HG03175 (cell line): Measurements from ENCODE around the gene TAS2R60.

ENCODE experiments used
- ATAC-seq: cut with Tn5 transposase; IDR thresholded peaks from one replicate; pipeline ENCODE4 v1.9.1; 2021; ENCODE audit warnings: mild to moderate bottlenecking, moderate library complexity; ENCODE audit not compliant: unreplicated experiment

TAS2R60 gene

DNA sequence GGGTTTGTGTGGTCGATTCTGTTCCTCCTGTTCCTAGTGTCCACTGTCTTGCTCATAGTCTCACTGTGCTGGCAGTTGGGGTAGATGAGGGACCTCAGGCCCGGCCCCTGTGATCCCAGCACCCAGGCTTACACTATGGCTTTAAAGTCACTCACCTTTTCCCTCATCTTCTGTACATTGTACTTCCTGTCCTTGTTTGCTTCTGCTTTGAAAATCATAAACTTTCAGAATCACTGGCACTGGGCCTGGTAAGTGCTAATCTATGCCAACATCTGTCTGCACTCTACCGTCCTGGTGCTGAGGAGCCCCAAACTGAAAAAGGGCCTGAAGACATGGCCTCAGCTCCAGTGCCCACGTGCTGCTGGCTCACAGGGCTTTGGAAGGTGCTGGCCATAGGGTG is 5.7 kb upstream of the TAS2R60 start:
- peak; percentile 38 for ATAC-seq

DNA sequence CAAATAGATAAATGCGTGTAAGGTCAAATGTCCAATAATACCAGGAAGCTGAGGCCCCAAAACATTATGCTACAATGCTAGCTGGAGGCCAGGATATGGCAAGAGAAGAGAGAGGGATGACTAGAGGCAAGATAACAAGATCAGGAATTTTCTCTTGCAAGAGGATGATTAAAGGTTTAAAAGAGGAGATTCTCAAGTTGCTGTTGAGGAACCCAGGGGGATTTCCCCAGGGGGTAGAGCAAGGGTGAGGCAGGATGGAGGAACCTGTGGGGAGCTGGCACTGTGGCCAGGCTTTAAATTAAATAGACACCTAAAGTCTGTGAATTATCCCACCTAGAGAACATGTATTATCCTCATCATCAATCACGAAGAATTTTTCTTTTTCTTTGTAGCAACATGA is 3.4 kb upstream of the TAS2R60 start:
- ATAC-seq = no peak

DNA sequence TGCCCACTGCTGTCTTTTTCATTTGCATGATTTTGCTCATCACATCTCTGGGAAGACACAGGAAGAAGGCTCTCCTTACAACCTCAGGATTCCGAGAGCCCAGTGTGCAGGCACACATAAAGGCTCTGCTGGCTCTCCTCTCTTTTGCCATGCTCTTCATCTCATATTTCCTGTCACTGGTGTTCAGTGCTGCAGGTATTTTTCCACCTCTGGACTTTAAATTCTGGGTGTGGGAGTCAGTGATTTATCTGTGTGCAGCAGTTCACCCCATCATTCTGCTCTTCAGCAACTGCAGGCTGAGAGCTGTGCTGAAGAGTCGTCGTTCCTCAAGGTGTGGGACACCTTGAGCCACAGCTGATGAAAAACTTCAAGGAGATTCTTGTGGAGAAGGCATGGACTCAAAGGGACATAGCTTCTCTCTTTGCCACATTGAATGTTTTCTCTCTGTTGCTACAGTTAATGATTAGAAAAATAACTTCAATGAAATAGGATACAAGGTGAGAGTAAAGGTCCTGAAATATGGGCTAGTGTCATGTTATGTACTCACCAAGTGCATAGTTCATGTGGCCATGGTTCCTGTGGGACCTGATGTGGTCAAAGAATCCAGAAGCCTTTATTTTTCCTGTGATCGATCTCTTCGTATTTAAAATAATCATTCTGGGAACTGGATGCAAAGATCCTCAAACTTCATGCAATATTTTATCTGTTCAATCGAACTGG is 970 bp downstream of the TAS2R60 start:
- ATAC-seq = no peak

DNA sequence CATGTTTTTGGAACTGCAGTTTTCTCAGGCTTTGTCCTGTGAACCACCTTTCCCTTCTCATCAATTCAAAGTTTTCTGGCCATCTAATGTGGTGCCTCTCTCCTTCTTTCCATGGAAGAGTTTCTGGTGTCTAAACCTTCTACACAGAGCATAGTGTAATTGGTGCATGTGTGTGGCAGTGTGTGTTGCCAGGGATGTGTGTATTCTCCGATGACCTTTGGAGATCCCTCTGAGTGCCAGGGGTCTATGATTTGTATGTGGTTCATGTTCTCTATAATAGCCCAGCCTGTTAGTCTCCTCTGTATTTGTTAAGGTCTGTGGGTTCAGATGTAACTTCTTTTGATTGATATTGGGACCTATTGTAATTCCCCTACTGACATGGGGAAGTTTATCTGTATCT is 1.5 kb downstream of the TAS2R60 start:
- ATAC-seq = no peak

DNA sequence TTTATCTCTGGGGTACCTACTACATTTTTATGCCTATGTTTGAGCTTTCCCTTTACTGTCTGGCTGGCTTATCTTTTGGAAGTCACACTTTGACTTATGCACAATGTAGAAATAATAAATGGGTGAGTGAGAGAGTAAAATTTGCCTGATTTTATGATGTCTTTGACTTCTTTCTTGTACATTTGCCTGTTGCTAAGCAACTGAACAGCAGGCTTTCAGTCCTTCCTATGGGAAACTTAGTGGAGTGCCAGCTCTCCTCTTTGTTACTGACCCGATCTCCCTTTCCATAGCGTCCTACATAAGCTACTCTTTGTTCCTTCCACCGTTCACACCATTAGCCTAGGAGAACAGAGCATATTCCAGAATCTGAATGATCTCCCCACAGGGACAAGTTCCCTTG is 4.2 kb downstream of the TAS2R60 start:
- ATAC-seq = no peak

DNA sequence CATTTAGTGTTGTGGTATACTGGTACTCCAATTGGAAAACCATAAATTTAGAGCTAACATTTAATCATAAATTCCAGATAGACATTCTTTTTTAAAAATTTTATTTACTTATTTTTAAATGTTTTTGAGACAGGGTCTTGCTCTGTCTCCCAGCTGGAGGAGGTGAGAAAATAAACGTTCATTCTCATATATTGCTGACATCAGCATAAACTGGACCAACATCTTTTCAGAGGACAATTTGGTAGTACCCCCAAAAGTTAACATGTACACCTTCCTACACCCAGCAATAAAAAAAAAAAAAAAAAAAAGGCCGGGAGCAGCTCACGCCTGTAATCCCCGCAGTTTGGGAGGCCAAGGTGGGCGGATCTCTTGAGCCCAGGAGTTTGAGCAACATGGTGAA is 5.2 kb downstream of the TAS2R60 start:
- ATAC-seq = no peak

DNA sequence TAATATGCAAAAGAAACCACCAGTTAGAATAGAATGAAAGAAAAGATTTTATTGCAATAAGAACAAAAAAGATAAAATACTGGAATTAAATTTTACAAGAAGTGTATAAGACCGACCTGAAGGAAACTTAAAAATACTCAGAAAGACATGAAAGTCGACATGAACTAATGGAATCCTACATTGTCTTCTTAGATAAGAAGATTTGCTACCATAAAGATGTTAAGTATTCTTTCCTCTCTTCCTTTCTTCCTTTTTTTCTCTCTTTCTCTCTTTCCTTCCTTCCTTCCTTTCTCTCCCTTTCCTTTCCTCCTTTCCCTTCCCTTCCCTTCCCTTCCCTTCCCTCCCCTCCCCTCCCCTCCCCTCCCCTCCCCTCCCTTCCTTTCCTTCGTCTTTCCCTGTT is 6.5 kb downstream of the TAS2R60 start:
- ATAC-seq = no peak

DNA sequence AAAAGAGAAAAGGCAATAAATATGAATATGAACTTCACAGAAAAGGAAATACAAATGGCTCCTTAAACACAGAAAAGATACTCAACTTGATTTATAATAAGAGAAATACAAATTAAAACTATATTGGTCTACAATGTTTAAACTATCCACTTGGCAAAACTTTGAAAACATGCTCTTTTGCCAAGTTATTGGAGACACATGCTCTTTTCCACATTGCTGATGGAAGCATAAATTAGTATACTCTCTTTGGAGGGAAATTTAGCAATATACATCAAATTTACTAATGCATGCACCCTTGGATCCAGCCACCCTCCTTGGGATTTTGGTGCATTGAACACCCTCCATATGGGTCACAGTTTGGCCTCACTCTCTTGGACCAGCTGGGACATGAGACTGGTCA is 7.9 kb downstream of the TAS2R60 start:
- ATAC-seq = no peak

DNA sequence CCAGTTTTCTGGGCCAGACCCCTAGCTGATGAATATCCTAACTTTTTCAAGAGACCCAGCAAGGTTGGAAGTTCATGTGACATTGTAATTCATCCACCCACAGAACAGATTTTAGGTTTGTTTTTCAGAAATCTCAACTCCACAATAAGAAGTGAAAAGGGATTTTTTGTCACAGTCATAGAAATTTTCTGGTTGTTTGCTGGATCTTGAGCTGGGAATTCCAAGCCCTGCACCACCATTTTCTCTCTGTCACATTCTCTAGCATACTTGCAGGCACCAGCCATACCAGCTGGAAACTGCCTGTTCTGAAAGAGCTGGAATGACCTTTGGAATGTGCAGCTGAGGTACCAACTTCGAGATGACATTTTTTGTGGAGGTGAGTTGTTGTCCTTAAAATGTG is 8.5 kb downstream of the TAS2R60 start:
- ATAC-seq = no peak

DNA sequence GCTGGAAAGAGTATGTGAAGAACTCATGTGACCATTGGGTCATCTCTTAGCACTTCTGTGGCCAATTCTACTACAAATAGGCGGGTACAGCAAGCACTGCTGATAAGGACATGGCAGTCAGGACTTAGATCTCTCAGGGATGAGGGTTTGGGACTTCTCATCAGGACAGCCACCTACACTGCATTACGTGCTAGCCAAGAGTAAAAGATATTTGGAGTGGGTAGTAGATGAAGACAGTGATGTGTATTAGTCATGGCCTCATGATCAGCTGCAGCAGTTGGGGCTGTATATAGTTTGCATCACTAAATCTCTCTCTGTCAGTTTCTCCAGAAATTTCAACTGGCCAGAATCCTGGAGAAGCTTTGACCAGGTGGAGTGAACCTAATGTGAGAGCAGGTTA is 9.2 kb downstream of the TAS2R60 start:
- ATAC-seq = no peak

DNA sequence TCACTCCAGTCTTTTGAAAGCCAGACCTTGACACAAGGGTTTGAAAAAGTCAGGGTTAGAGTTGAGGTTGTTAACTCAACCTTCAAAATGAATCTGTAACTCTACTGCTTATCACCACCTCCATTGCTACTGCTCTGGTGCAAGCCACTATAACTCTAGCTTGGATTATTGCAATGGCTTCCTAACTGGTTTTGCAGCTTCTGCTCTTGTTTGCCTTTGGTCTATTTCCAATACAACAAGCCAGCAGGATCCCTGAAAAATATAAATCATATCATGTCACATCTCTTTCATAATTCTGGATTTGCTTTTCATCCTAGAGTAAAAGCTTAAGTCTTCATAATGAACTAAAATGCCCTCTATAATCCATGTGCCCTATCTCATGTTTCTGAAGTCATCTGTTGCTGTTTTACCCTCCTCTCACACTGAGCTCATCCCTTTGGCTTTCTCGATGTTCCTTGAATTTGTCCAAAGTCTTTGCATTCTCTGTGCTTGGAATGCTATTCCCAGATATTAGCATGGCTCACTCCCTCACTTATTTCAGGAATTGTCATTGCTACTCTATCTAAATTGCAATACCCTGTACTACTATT is 10.9 kb downstream of the TAS2R60 start:
- no peak for ATAC-seq

DNA sequence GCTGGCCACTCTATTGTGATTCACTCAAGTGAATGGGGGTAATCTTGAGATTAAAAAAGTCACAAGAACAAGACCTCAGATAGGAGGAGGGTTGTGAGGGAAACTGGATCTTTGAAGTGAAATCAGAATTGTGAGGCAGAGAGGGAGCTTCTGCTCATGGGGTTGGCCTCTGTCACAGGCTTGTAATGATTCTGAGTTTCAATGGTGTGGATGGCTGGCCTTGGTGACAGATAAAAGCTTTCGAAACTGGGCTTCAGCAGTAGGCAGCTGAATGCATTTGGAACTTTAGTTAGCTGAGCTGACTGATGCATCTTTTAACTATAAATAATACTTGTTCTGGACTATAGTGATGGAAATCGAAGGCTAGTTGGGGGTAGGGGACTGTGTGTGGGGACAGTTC is 12.2 kb downstream of the TAS2R60 start:
- no peak for ATAC-seq

DNA sequence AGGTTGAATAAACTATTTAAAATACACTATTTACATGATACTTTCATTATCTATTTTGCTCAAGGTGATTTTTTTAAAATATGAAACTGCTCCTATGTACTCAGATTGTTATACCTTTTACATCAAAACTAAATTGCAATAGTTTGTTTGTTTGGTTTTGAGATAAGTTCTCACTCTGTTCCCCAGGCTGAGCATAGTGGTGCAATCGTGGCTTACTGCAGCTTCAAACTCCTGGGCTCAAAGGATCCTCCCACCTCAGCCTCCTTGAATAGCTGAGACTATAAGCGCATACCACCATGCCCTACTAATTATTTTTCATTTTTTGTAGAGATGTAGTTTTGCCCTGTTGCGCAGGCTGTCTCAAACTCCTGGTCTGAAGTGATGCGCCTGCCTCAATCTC is 12.7 kb downstream of the TAS2R60 start:
- ATAC-seq = no peak

DNA sequence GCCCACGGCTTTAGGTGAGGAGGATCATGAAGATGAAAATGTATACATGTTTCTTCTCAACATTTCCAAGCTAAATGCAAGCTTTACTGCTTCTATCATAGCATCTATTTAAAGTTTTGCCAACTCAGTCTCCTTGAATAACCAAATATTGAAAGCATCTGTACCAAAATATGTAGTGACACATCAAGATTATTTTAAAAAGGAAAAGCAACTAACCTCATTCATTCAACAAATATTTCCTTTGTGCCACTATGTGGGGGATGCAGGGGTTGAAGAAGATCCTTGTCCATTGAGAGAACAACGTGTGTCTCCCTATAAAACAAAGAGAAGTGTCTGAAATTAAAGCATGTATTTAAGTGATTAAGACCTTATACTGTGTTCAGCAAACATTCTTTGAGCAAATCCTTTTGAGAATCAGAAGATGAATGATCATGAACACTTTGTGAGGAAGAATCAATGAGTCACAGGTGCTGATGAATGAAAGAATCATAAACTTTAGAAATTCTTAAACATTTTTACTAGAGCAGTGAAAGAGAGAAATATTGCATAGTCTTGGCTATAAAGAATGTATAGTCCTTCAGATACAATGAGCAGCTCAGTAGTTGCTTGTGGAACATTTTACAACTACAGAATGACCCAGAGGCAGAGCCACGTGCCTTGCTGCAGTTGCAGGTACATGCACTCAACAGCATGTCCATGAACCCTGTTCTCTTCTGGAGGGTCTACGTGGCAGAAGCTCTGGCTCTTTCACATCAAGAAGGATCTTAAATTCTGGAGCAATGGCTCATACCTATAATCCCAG is 13.9 kb downstream of the TAS2R60 start:
- no peak for ATAC-seq

DNA sequence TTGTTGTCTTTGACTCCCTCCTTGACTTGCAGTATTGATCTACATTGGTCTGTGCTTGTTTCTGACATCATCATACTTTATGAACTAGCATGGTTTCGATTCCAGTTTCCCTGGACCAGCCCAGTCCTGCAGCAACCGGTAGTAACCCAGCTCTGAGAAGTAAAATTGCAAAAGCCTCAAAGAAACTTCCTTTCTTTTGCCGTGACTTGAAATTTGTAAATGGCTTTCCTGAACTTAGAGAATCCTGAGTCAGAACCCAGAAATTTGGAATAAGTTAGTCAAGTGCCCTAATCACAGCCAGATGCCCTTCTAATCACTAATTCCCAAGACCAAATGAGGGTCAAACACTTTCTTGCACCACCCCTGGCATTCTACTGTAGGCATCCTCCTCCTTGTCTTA is 15.0 kb downstream of the TAS2R60 start:
- no peak for ATAC-seq

DNA sequence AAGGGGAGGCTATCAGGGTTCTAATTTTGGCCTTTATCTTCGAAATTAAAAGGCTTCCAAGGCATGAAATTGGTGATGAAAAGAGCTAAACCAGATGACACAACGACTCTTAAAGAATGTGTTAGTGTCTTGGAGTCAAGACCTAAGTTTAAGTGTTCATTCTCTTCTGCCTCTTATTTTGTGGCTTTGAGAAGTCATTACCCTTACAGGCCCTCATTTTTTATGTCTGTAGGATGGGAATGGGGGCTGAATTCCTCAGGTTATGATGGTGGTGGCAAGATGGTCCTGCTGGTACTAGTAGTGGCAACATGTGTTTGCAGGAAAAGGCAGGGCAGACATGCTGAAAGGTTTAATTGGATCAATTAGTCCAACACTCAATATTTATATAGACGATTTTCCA is 15.4 kb downstream of the TAS2R60 start:
- ATAC-seq = no peak

DNA sequence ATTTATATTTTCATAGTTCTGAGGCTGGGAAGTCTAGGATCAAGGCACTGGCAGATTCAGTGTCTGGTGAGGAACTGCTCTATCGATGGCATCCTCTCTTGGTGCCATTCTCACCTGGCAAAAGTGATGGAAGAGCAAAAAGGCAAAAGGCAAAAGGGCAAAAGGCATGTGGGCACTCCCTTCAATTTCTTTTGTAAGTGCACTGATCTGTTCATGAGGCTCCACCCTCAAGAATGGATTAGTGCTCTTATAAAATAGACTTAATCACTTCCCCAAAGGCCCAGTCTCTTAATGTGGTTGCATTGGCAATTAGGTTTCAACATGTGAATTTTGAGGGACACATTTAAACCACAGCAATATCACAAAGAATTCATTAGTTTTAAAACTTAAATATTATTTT is 16.1 kb downstream of the TAS2R60 start:
- ATAC-seq = no peak

DNA sequence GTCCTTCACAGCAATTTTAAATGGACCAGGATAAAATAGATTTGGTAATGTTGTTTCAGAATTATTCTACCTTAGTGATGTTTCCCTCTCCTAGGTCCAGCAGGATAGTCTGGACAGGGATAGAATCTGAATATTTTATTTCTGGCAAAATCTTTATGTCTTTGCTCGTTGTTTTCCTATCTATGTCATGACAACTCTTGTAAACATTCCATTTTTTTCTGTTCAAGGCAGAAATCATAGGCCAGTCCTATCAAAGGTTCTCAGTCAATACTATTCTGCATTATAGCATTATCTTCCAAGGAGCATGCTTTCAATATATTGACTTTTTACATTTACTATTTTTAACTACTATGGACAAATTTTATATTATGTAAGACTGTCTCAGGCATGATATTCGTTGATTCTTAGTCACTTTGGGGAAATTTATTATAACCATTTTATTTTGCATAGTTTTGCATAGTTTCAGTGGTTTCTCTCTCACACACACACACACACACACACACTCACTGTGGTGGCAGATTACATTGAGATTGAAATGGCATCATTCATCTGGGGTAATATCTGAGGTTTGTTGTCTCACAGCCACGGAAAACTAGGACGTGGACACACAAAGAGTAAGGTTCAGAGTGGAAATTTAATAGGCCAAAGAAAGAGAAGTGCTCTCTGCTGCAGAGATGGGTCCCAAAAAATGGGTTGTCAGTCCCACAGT is 17.2 kb downstream of the TAS2R60 start:
- ATAC-seq = no peak

DNA sequence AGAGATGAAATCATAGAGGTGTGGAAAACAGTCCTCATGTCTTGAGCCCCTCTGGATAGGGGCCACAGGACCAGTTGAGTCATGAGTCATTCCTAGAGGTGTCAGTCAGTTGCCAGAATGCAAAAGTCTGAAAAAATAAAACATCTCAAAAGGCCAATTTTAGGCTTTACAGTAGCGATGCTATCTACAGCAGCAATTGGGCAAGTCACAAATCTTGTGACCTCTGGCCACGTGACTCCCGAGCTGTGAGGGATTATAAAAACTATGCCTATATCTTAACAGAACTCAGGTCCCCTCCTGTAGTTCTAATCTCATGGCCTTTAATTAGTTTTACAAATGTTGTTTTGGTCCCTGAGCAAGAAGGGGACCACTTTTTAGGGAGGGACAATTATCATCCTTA is 18.8 kb downstream of the TAS2R60 start:
- ATAC-seq = no peak

DNA sequence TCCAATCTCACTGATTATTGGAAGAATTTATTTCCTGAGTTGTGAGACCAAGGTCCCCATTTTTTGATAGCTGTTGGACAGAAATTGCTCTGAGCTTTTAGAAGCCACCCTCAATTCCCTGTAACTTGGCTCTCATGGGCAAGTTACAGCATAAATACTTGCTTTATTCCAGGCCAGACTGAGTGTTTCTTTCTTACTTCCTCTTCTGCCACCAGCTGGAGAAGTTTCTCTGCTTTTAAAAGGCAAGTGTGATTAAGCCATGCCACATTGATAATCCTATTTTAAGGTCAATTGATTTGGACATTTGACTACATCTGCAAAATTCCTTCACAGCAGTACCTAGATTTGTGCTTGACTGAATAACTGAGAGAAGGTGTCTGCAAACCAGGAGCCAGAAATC is 20.3 kb downstream of the TAS2R60 start:
- ATAC-seq = no peak

DNA sequence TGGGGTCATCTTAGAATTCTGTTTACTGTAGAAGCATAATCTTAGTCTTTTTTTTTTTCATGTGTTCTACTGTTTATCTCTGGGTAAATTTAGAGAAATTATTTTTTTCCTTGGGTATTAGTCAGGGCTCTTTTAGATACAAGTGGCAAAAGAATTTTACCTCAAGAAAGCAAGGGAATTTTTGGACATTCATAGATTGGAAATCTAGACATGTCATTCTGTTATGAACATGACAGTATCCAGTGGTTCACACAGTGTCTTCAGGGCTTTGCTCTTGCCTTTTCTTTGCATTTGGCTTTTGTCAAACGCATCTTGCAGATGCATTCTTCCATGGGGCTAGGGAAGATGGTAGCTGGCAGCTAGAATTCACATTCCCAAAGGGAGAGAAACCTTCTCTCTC is 20.7 kb downstream of the TAS2R60 start:
- no peak for ATAC-seq

DNA sequence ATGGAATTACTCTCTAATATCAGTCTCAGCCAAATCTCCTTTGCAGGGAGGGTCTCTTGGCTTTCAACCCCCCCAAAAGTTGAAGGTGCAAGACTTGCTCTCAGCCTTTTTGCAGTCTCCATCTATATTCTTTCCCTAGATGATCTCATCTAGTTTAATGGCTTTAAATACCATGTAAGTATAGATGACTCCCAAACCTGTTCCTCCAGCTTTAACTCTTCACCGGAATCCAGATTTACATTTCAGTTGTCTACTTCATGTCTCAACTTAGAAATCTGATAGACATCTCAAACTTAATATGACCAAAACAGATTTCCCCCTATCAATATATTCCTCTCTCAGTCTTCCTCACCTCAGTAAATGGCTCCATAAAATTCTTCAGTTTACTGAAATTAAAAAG is 24.5 kb downstream of the TAS2R60 start:
- no peak for ATAC-seq
